Pons (tissue), 1 donor: ENCODE results near the gene CD24.
A peak's percentile ranks its signal among the peaks of the same experiment; 100 is the strongest.

Experiments used
- DNase-seq: peaks from one replicate; pipeline ENCODE4 v3.0.0-alpha.2; 2016; ENCODE audit warnings: low spot score

Gene CD24

GRCh38 chr6:106967936-106968555 lies 6.5 kb downstream of the CD24 start:
- DNase-seq: no peak

- no peak for DNase-seq
These were observed 7.6 kb downstream of the CD24 start for GRCh38 chr6:106966671-106967640.

DNA sequence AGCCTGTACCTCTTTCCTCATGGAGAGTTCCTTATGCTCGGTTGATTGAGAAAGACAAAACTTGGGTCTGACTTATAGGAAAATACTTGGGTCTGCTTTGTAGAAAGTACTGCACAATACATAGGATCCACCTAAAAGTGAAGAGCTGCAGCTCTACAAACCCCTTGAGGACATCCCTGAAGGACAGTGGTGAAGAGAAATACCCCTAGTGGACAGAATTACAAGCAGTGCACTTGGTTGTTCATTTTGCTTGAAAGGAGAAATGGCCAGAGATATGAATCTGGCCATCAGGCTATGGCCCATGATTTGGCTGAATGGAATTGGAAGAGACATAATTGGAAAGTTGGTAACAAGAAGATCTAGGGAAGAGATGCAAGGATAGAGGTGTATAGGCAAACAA lies 8.3 kb downstream of the CD24 start:
- DNase-seq: no peak

- DNase-seq: no peak
These were observed 9.6 kb downstream of the CD24 start for GRCh38 chr6:106964954-106965353.

- DNase-seq: no peak
These were observed 10.4 kb downstream of the CD24 start for GRCh38 chr6:106964099-106964498.

- no peak for DNase-seq
These were observed 11.0 kb downstream of the CD24 start for GRCh38 chr6:106963544-106963943.

- no peak for DNase-seq
These were observed 12.7 kb downstream of the CD24 start for GRCh38 chr6:106961801-106962200.

DNA sequence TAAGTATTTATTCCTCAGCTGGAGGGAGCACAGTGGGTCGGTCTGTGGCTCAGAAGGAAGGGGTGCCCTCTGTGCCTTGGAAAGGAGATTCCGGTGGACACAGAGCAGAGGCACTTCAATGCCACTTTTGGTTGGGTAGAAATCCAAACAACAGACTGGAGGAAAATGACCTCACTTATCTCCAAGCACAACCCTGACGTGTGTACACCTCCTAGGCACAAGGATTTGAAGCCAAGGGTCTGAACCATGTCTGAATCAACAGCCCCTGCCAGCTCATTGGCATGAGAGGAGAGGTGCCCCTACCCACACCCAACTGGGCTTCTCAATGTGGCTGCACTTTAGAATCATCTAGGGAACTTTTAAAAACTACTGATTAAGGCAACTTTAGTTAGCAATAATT lies 13.4 kb downstream of the CD24 start:
- DNase-seq: no peak

DNA sequence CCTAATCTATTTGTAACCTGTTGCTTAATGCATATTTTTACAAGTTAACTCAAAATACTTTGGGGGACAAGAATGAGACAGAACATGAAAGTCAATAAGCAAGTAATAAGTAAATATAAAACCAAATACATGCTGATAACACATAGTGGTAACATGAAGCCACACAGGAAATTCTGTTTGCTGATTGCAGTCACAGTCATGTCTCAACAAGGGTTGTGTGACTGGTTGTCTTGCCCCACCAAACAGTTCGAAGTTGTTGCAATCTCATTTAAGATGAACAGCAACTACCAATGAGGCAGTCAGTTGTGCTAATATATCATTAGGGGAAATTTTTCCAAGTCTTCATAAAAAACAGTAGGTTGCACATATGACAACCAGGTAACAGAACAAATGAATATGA lies 14.5 kb downstream of the CD24 start:
- no peak for DNase-seq

DNA sequence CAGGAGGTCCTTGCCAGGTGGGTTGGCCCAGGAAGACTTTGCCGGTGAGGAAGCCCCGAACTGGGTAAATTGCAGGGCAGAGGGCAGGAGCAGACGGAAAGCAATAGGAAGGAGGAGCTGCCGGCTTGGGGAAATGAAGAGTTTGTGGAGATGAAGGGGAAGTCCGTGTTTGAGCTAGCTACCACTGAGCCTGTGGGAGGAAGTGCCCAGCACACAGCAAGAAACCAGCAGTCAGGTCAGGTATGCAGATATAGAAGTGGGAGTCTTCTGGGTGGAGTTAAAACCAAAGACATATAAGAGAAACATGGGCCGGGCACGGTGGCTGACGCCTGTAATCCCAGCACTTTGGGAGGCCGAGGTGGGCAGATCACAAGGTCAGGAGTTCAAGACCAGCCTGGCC lies 34.7 kb downstream of the CD24 start:
- DNase-seq: peak; percentile 28

DNA sequence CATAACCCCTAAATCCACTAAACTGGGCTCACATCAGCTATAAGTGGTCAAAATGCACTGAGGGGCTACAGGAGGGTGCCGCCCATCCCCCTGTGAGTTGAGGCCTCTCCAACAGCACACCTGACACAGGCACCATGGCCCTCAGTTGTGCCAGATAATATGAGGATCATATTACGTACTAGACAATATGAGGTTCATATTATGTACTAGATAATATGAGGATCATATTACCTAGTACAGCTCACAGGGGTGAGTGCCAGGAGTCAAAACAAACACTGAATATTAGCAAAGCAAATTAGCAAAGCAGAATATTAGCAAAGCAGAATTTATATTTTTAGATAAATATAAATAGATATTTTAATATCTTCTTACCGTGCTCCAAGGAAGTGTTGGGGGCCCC lies 35.3 kb downstream of the CD24 start:
- DNase-seq: no peak

- no peak for DNase-seq
These were observed 46.8 kb downstream of the CD24 start for GRCh38 chr6:106927531-106928398.

- no peak for DNase-seq
These were observed 48.6 kb downstream of the CD24 start for GRCh38 chr6:106925948-106926347.

DNA sequence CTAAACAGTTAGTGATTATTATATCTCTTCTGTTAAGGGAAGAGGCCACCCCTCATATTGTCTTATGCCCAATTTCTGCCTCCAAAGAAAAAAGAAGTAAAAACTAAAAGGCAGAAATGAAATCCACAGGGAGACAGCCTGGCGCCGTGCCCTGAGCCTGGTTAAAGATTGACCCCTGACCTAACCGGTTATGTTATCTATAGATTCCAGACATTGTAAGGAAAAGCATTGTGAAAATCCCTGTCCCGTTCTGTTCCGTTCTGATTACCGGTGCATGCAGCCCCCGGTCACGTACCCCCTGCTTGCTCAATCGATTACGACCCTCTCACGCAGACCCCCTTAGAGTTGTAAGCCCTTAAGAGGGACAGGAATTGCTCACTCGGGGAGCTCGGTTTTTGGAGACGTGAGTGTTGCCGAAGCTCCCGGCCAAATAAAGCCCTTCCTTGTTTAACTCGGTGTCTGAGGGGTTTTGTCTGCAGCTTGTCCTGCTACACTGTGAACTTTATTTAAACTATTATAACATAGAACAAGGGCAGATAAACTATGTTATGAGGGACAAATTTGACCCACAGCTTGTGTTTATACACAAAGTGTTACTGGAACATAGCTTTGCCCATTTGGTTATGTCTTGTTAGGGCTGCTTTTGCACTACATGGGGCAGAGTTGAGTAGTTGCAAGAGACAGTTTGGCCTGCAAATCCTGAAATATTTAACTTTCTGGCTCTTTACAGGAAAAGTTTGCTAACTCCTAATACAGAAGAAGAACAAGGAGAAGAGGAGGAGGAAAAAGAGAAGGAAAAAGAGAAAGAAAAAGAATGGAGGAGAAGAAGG lies 49.6 kb downstream of the CD24 start:
- no peak for DNase-seq

DNA sequence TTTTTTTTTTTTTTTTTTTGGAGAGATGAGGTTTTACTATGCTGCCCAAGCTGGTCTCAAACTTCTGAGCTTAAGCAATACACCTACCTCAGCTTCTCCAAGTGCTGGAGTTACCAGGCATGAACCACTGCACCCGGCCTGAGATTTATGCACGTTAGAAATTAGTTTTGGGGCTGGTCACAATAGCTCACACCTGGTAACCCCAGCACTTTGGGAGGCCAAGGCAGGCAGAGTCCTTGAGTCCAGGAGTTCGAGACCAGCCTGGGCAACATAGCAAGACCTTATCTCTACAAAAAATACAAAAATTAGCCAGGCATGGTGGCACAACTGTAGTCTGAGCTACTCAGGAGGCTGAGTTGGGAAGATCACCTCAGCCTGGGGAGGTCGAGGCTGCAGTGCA lies 51.9 kb downstream of the CD24 start:
- no peak for DNase-seq
